HEK293 (cell line): Measurements from ENCODE around the gene HOXA11.

Experiments used
- CTCF ChIP-seq: fragments of 450-650 bp; formaldehyde crosslinking; IDR thresholded peaks from 2 replicates; pipeline ENCODE4 v1.5.1; 2016; ENCODE audit warnings: missing biosample characterization, missing genetic modification characterization
- EGR2 ChIP-seq: fragments of 450-650 bp; formaldehyde crosslinking; IDR thresholded peaks from 2 replicates; pipeline ENCODE4 v1.5.1; 2016; ENCODE audit warnings: low read depth, missing biosample characterization, missing genetic modification characterization
- FEZF1 ChIP-seq: fragments of 450-650 bp; formaldehyde crosslinking; IDR thresholded peaks from 2 replicates; pipeline ENCODE4 v1.5.1; 2016; ENCODE audit warnings: missing biosample characterization, missing genetic modification characterization
- HOXC10 ChIP-seq: sonication (generic); formaldehyde crosslinking; IDR thresholded peaks from 2 replicates; pipeline ENCODE4 v1.8.1; 2023; ENCODE audit warnings: mild to moderate bottlenecking, missing genetic modification reagents
- TRIM28 ChIP-seq: IDR thresholded peaks from 2 replicates; pipeline ENCODE4 v1.6.1; 2011; ENCODE audit warnings: low read length, control low read depth, borderline replicate concordance
- ZBTB26 ChIP-seq: fragments of 450-650 bp; formaldehyde crosslinking; optimal IDR thresholded peaks from 2 replicates; pipeline ENCODE3; 2016; ENCODE audit warnings: missing biosample characterization, mild to moderate bottlenecking, missing genetic modification characterization
- ZEB2 ChIP-seq: fragments of 450-650 bp; formaldehyde crosslinking; IDR thresholded peaks from 2 replicates; pipeline ENCODE4 v1.5.1; 2016; ENCODE audit warnings: missing biosample characterization, missing genetic modification characterization
- ZNF174 ChIP-seq: fragments of 450-650 bp; formaldehyde crosslinking; IDR thresholded peaks from 2 replicates; pipeline ENCODE4 v1.5.0; 2017; ENCODE audit warnings: missing biosample characterization, mild to moderate bottlenecking, missing genetic modification characterization
- ZNF214 ChIP-seq: fragments of 450-650 bp; formaldehyde crosslinking; IDR thresholded peaks from 2 replicates; pipeline ENCODE4 v1.5.1; 2017; ENCODE audit warnings: missing biosample characterization, mild to moderate bottlenecking, missing genetic modification characterization, borderline replicate concordance
- ZNF433 ChIP-seq: fragments of 450-650 bp; formaldehyde crosslinking; IDR thresholded peaks from 2 replicates; pipeline ENCODE4 v1.5.1; 2016; ENCODE audit warnings: missing biosample characterization, missing genetic modification characterization, low read depth
- ZNF600 ChIP-seq: fragments of 450-650 bp; formaldehyde crosslinking; IDR thresholded peaks from 2 replicates; pipeline ENCODE4 v1.5.1; 2016; ENCODE audit warnings: missing biosample characterization, missing genetic modification characterization
- ZNF623 ChIP-seq: fragments of 450-650 bp; formaldehyde crosslinking; IDR thresholded peaks from 2 replicates; pipeline ENCODE4 v1.5.1; 2016; ENCODE audit warnings: missing biosample characterization, missing genetic modification characterization
- ZNF776 ChIP-seq: fragments of 450-650 bp; formaldehyde crosslinking; IDR thresholded peaks from 2 replicates; pipeline ENCODE4 v1.5.0; 2017; ENCODE audit warnings: missing biosample characterization, missing genetic modification characterization, borderline replicate concordance
- ZNF791 ChIP-seq: fragments of 450-650 bp; formaldehyde crosslinking; IDR thresholded peaks from 2 replicates; pipeline ENCODE4 v1.5.1; 2016; ENCODE audit warnings: missing biosample characterization, missing genetic modification characterization
- ZNF792 ChIP-seq: fragments of 450-650 bp; formaldehyde crosslinking; IDR thresholded peaks from 2 replicates; pipeline ENCODE4 v1.5.1; 2016; ENCODE audit warnings: missing biosample characterization, missing genetic modification characterization
- ZSCAN16 ChIP-seq: fragments of 450-650 bp; formaldehyde crosslinking; IDR thresholded peaks from 2 replicates; pipeline ENCODE4 v1.5.1; 2016; ENCODE audit warnings: missing biosample characterization, missing genetic modification characterization
- TF ChIP-seq, protein P1 (sequence below): fragments of 450-650 bp; formaldehyde crosslinking; conservative IDR thresholded peaks from 2 replicates; pipeline ENCODE4 v1.5.1; 2016; ENCODE audit warnings: low read depth, missing biosample characterization, missing genetic modification characterization
- TF ChIP-seq, protein P2 (sequence below): fragments of 450-650 bp; formaldehyde crosslinking; IDR thresholded peaks from 2 replicates; pipeline ENCODE4 v1.5.1; 2017; ENCODE audit warnings: missing biosample characterization, missing genetic modification characterization
- TF ChIP-seq, protein P3 (sequence below): fragments of 450-650 bp; IDR thresholded peaks from 2 replicates; pipeline ENCODE4 v1.5.1; 2018; ENCODE audit warnings: missing biosample characterization, missing genetic modification characterization
- TF ChIP-seq, protein P4 (sequence below): fragments of 450-650 bp; formaldehyde crosslinking; IDR thresholded peaks from 2 replicates; pipeline ENCODE4 v1.5.1; 2016; ENCODE audit warnings: missing biosample characterization, missing genetic modification characterization, low read depth
- TF ChIP-seq, protein P5 (sequence below): fragments of 450-650 bp; formaldehyde crosslinking; IDR thresholded peaks from 2 replicates; pipeline ENCODE4 v1.5.1; 2016; ENCODE audit warnings: missing biosample characterization, missing genetic modification characterization
- TF ChIP-seq, protein P6 (sequence below): fragments of 450-650 bp; formaldehyde crosslinking; IDR thresholded peaks from 2 replicates; pipeline ENCODE4 v1.5.1; 2016; ENCODE audit warnings: missing biosample characterization, missing genetic modification characterization

The HOXA11 gene

DNA sequence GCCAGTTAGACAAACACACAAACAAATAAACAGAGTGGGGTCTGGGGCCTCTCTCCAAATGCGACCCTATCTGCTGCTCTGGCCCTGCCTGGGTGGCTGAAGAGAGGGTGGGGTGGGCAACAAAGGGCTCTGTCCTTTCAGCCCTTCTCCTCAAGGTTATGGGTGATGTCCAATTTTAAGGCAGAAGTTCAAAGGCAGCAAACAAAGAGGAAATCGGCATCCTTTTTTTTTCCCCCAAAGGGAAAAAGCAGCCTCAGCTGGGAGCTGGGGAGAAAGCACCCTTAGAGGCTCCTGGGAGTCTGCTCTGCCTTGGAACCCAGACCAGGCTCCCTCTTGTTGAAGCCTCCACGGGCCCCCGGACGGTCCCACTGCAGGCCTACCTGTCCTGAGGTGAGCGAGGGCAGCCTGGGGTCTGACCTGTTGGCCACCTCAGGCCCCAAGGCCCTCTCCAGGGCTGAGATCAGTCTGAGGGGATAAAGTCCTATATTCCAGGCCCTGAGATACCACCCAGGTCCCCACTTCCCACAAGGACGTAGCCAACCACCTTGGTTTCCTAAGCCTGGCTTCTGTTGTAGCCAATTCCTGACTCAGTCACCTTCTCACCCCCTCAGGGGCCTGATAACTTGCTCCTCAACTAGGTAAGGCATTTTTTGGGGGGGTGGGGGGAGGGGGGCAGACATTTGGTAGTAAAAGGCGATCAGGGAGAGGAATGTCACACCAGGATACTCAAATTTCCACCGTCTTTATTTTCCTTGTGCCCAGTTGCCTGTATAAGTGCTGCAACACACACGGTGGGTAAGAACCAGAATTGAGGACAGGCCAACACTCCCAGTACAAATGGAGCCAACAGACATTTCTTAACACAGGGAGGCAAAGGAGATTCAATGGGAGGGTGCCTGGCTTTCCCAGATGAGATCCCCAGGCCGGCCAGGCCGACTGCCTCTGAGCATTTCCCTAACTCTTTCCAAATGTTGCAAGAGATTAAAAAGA, 4.3 kb downstream of the HOXA11 start (continued):
- TF ChIP-seq ZBTB26 (no peak), TRIM28 (no peak), ZNF776 (tag by site-specific recombination) (no peak), ZNF791 (tag by site-specific recombination) (no peak), ZNF214 (tag by site-specific recombination) (no peak), ZNF623 (tag by site-specific recombination) (no peak), ZNF600 (peak; percentile 36; the same call in 1 of the 2 replicates), ZSCAN16 (tag by site-specific recombination) (no peak), ZEB2 (no peak), ZNF433 (tag by site-specific recombination) (no peak), ZNF174 (tag by site-specific recombination) (no peak), EGR2 (tag by site-specific recombination) (no peak), FEZF1 (tag by site-specific recombination) (peak; percentile 54; the same call in 1 of the 2 replicates), HOXC10 (CRISPR knock-in tag) (no peak), ZNF792 (tag by site-specific recombination) (no peak), CTCF (tag by site-specific recombination) (no peak)
- TF ChIP-seq, protein P1, sequence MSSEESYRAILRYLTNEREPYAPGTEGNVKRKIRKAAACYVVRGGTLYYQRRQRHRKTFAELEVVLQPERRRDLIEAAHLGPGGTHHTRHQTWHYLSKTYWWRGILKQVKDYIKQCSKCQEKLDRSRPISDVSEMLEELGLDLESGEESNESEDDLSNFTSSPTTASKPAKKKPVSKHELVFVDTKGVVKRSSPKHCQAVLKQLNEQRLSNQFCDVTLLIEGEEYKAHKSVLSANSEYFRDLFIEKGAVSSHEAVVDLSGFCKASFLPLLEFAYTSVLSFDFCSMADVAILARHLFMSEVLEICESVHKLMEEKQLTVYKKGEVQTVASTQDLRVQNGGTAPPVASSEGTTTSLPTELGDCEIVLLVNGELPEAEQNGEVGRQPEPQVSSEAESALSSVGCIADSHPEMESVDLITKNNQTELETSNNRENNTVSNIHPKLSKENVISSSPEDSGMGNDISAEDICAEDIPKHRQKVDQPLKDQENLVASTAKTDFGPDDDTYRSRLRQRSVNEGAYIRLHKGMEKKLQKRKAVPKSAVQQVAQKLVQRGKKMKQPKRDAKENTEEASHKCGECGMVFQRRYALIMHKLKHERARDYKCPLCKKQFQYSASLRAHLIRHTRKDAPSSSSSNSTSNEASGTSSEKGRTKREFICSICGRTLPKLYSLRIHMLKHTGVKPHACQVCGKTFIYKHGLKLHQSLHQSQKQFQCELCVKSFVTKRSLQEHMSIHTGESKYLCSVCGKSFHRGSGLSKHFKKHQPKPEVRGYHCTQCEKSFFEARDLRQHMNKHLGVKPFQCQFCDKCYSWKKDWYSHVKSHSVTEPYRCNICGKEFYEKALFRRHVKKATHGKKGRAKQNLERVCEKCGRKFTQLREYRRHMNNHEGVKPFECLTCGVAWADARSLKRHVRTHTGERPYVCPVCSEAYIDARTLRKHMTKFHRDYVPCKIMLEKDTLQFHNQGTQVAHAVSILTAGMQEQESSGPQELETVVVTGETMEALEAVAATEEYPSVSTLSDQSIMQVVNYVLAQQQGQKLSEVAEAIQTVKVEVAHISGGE, result no peak
- TF ChIP-seq, protein P2, sequence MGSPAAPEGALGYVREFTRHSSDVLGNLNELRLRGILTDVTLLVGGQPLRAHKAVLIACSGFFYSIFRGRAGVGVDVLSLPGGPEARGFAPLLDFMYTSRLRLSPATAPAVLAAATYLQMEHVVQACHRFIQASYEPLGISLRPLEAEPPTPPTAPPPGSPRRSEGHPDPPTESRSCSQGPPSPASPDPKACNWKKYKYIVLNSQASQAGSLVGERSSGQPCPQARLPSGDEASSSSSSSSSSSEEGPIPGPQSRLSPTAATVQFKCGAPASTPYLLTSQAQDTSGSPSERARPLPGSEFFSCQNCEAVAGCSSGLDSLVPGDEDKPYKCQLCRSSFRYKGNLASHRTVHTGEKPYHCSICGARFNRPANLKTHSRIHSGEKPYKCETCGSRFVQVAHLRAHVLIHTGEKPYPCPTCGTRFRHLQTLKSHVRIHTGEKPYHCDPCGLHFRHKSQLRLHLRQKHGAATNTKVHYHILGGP (tag by site-specific recombination), result no peak
- TF ChIP-seq, protein P3, sequence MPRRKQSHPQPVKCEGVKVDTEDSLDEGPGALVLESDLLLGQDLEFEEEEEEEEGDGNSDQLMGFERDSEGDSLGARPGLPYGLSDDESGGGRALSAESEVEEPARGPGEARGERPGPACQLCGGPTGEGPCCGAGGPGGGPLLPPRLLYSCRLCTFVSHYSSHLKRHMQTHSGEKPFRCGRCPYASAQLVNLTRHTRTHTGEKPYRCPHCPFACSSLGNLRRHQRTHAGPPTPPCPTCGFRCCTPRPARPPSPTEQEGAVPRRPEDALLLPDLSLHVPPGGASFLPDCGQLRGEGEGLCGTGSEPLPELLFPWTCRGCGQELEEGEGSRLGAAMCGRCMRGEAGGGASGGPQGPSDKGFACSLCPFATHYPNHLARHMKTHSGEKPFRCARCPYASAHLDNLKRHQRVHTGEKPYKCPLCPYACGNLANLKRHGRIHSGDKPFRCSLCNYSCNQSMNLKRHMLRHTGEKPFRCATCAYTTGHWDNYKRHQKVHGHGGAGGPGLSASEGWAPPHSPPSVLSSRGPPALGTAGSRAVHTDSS (tag by site-specific recombination), result no peak
- TF ChIP-seq, protein P4, sequence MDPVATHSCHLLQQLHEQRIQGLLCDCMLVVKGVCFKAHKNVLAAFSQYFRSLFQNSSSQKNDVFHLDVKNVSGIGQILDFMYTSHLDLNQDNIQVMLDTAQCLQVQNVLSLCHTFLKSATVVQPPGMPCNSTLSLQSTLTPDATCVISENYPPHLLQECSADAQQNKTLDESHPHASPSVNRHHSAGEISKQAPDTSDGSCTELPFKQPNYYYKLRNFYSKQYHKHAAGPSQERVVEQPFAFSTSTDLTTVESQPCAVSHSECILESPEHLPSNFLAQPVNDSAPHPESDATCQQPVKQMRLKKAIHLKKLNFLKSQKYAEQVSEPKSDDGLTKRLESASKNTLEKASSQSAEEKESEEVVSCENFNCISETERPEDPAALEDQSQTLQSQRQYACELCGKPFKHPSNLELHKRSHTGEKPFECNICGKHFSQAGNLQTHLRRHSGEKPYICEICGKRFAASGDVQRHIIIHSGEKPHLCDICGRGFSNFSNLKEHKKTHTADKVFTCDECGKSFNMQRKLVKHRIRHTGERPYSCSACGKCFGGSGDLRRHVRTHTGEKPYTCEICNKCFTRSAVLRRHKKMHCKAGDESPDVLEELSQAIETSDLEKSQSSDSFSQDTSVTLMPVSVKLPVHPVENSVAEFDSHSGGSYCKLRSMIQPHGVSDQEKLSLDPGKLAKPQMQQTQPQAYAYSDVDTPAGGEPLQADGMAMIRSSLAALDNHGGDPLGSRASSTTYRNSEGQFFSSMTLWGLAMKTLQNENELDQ (tag by site-specific recombination), result no peak
- TF ChIP-seq, protein P5, sequence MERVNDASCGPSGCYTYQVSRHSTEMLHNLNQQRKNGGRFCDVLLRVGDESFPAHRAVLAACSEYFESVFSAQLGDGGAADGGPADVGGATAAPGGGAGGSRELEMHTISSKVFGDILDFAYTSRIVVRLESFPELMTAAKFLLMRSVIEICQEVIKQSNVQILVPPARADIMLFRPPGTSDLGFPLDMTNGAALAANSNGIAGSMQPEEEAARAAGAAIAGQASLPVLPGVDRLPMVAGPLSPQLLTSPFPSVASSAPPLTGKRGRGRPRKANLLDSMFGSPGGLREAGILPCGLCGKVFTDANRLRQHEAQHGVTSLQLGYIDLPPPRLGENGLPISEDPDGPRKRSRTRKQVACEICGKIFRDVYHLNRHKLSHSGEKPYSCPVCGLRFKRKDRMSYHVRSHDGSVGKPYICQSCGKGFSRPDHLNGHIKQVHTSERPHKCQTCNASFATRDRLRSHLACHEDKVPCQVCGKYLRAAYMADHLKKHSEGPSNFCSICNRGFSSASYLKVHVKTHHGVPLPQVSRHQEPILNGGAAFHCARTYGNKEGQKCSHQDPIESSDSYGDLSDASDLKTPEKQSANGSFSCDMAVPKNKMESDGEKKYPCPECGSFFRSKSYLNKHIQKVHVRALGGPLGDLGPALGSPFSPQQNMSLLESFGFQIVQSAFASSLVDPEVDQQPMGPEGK, result 0 out of 2 replicates have a peak, but pooled peaks have one; percentile 32
- TF ChIP-seq, protein P6, sequence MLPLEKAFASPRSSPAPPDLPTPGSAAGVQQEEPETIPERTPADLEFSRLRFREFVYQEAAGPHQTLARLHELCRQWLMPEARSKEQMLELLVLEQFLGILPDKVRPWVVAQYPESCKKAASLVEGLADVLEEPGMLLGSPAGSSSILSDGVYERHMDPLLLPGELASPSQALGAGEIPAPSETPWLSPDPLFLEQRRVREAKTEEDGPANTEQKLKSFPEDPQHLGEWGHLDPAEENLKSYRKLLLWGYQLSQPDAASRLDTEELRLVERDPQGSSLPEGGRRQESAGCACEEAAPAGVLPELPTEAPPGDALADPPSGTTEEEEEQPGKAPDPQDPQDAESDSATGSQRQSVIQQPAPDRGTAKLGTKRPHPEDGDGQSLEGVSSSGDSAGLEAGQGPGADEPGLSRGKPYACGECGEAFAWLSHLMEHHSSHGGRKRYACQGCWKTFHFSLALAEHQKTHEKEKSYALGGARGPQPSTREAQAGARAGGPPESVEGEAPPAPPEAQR (tag by site-specific recombination), result no peak
